ENCODE results near the gene PHYKPL. TPM values are rescaled to one million over a fixed set of nuclear protein-coding genes. Genes with fewer than 3 reads are reported as not detected.

Gene PHYKPL
- total RNA-seq, result 10 to 100 TPM; 16.9 to 17.3 TPM

GRCh38 chr5:178232124-178232919 is at the start of gene PHYKPL:
Gene PHYKPL (minus strand): TSS chr5:178232802. CDS start chr5:178232550, 252 bp downstream.

GRCh38 chr5:178204182-178204934 is 28.2 kb downstream of the PHYKPL start, which contains the start of gene HNRNPAB:
Gene HNRNPAB (plus strand): TSS chr5:178204533. CDS start chr5:178204838, 305 bp downstream.

GRCh38 chr5:178187014-178187413 is 45.6 kb downstream of the PHYKPL start, which contains the start of gene GMCL2:
Gene GMCL2 (minus strand): TSS chr5:178187371. CDS start chr5:178187299, 72 bp downstream.

Other genes with a start within 250 kb of the PHYKPL start
- not detected for gene PROP1, start 236.6 kb downstream of the PHYKPL start, total RNA-seq
- 1 to 10 TPM in 1 of 2 donors, under 1 TPM in 1; 0.67 to 3.1 TPM for gene N4BP3, start 119.3 kb downstream of the PHYKPL start, total RNA-seq
- 10 to 100 TPM; 23.0 to 26.5 TPM for gene RMND5B, start 101.8 kb downstream of the PHYKPL start, total RNA-seq
- 100 to 1,000 TPM; 126 to 148 TPM for gene NHP2, start 78.9 kb downstream of the PHYKPL start, total RNA-seq
- not detected for gene GMCL2, start 45.4 kb downstream of the PHYKPL start, total RNA-seq
- 10 to 100 TPM; 51.6 to 85.3 TPM for gene HNRNPAB, start 28.3 kb downstream of the PHYKPL start, total RNA-seq

Data from melanocyte of skin (primary cell).